HepG2 (cell line): ENCODE data around the gene AHCY.
"Not testable (repeated sequence)": the region's sequence is repeated elsewhere in the genome, so short reads cannot be mapped to it uniquely, and the experiment has no call there.

ENCODE experiments used
- AGO1 ChIP-seq: fragments of 200-400 bp; formaldehyde crosslinking; IDR thresholded peaks from 2 replicates; pipeline ENCODE4 v1.6.1; 2017; ENCODE audit warnings: mild to moderate bottlenecking, low read depth, low read length, moderate library complexity; ENCODE audit not compliant: poor library complexity, severe bottlenecking
- CTCF ChIP-seq: sonication (generic); formaldehyde crosslinking; IDR thresholded peaks from 2 replicates; pipeline ENCODE4 v1.5.0; 2020; ENCODE audit warnings: mild to moderate bottlenecking, missing genetic modification reagents, moderate library complexity
- ETS1 ChIP-seq: sonication (generic); formaldehyde crosslinking; IDR thresholded peaks from 2 replicates; pipeline ENCODE4 v1.4.0; 2020; ENCODE audit warnings: missing genetic modification reagents
- HDAC6 ChIP-seq: fragments of 200-600 bp; sonication (generic); IDR thresholded peaks from 2 replicates; pipeline ENCODE4 v1.7.0; 2017; ENCODE audit warnings: mild to moderate bottlenecking, antibody characterized with exemption, low read length, low read depth
- HNF4A ChIP-seq: sonication (generic); formaldehyde crosslinking; IDR thresholded peaks from 2 replicates; pipeline ENCODE4 v1.4.0; 2020; ENCODE audit warnings: missing genetic modification reagents
- PBX3 ChIP-seq: sonication (generic); formaldehyde crosslinking; IDR thresholded peaks from 2 replicates; pipeline ENCODE4 v1.8.1; 2023; ENCODE audit warnings: missing genetic modification reagents, inconsistent platforms, borderline replicate concordance
- POLR2AphosphoS5 ChIP-seq: IDR thresholded peaks from 2 replicates; pipeline ENCODE4 v1.6.1; 2012; ENCODE audit warnings: low read depth, low read length
- PRMT3 ChIP-seq: sonication (generic); formaldehyde crosslinking; IDR thresholded peaks from 2 replicates; pipeline ENCODE4 v1.8.1; 2022; ENCODE audit warnings: low read depth, mild to moderate bottlenecking, moderate library complexity, missing genetic modification reagents, borderline replicate concordance
- SIN3A ChIP-seq: IDR thresholded peaks from 2 replicates; pipeline ENCODE4 v1.6.1; 2011; ENCODE audit warnings: low read depth, mild to moderate bottlenecking, control low read depth, low read length, borderline replicate concordance
- TAF1 ChIP-seq: sonication (generic); formaldehyde crosslinking; IDR thresholded peaks from 2 replicates; pipeline ENCODE4 v1.4.0; 2020; ENCODE audit warnings: missing genetic modification reagents
- YY1 ChIP-seq: IDR thresholded peaks from 2 replicates; pipeline ENCODE4 v1.6.1; 2011; ENCODE audit warnings: low read length, low read depth, moderate library complexity, mild to moderate bottlenecking; ENCODE audit not compliant: insufficient read depth, insufficient replicate concordance
- ZNF138 ChIP-seq: sonication (generic); formaldehyde crosslinking; IDR thresholded peaks from 2 replicates; pipeline ENCODE4 v1.5.0; 2020; ENCODE audit warnings: mild to moderate bottlenecking, low read depth, missing genetic modification reagents
- ZNF383 ChIP-seq: sonication (generic); formaldehyde crosslinking; IDR thresholded peaks from 2 replicates; pipeline ENCODE4 v1.4.0; 2020; ENCODE audit warnings: missing genetic modification reagents, mild to moderate bottlenecking, borderline replicate concordance
- ZNF597 ChIP-seq: sonication (generic); formaldehyde crosslinking; IDR thresholded peaks from 2 replicates; pipeline ENCODE4 v1.5.0; 2020; ENCODE audit warnings: missing genetic modification reagents

GRCh38 chr20:34242015-34242414 is 61.1 kb downstream of the AHCY start:
- TF ChIP-seq SIN3A; PRMT3 (CRISPR knock-in tag); PBX3 (CRISPR knock-in tag); HNF4A (CRISPR knock-in tag); YY1; CTCF (CRISPR knock-in tag); AGO1; POLR2AphosphoS5; HDAC6; ZNF138 (CRISPR knock-in tag); ETS1; ZNF597 (CRISPR knock-in tag); TAF1; ZNF383 (CRISPR knock-in tag): not testable (repeated sequence)
